ENCODE results near the gene IKZF1. TPM values are rescaled to one million over a fixed set of nuclear protein-coding genes. Genes with fewer than 3 reads are reported as not detected.

The IKZF1 gene
- total RNA-seq, 1 donor from 2014 or later, result 1.1 TPM

DNA sequence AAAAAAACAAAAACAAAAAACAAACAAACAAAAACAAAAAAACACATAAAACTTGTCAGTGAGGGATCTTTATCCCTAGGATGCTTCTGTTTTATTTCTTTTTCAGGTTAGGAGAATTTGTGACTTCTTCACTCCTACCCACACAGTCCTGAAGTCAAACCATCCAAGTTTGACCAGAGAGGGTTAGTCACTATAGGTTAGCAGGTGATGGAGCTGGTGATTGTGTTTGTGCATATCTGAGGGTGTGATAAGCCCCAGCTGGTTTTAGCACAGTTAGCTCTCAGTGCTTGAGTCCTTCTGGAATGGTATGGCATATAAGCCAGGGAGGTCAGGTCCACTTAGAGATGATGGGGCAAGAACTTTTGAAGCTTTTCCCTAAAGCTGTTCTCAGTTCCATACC is 11.8 kb upstream of the IKZF1 start:
- Mint-ChIP-seq H3K4me3 (ENCODE audit: unreplicated experiment) (no peak overlapping the region), H3K4me1 (ENCODE audit: low read depth, unreplicated experiment) (no peaks in the 10 kb centered on the region), H3K36me3 (ENCODE audit: unreplicated experiment) (no peaks in the 10 kb centered on the region), H3K27me3 (ENCODE audit: unreplicated experiment) (no peaks in the 10 kb centered on the region), H3K9me3 (ENCODE audit: unreplicated experiment) (no peaks in the 10 kb centered on the region), H3K27ac (ENCODE audit: unreplicated experiment) (no peak overlapping the region)
- no peak for TF ChIP-seq CTCF (IDR thresholded peaks at IDR 0.05; ENCODE audit: partially characterized antibody, unreplicated experiment)
- no peak for DNase-seq

DNA sequence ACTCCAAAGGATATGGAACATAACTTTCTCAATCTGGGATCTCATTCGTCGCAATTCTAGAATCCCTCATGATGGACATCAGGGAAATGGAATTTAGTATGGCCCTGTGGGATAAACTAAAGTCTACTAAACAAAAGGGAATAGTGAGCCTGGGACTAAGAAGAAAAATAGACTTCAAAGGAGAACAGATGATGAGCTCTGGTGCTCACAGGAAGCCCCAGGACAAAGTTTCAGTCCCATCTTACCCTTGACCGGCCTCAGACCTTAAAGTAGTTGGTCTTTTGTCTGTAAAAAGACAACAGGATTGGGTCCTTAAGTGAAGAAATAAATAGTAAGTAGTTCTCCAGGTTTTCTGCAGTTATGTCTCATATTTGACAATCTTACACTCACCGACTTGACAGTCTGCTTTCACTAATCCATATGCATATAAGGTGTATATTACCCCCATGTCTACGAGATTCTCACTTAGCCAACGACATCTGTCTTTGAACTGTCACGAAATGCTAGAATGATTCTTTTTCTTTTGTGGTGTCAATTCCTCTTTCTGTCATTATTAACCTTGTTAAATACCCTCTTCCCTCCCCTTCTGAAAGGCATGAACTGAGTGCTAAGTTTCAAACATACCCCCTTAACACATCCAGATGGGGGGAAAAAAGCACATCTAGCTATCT is 10.9 kb upstream of the IKZF1 start:
- Mint-ChIP-seq H3K9me3 (ENCODE audit: unreplicated experiment) (no peaks in the 10 kb centered on the region), H3K27ac (ENCODE audit: unreplicated experiment) (no peak overlapping the region), H3K4me3 (ENCODE audit: unreplicated experiment) (no peak overlapping the region), H3K27me3 (ENCODE audit: unreplicated experiment) (no peaks in the 10 kb centered on the region), H3K36me3 (ENCODE audit: unreplicated experiment) (no peaks in the 10 kb centered on the region), H3K4me1 (ENCODE audit: low read depth, unreplicated experiment) (no peaks in the 10 kb centered on the region)
- no peak for DNase-seq
- TF ChIP-seq CTCF (IDR thresholded peaks at IDR 0.05; ENCODE audit: partially characterized antibody, unreplicated experiment), result no peak

DNA sequence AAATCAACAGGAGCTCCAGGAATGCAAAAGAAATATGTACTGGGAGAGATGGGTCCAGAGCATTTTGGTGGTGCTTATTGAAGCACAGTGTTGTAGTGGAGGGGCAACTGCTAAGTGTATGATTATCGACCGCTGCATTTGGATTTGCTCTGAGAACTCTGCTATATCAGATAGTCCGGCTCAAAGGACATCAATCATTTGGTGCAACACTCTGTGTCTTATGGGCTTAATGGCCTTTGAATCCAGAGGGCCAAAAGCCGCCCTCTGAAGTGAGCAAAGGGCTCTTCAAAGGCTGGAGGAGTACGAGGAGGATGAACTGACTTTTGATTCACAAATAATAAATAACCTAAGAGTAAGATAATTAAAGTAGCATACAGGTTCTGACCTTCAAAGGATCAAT is 9.4 kb upstream of the IKZF1 start:
- TF ChIP-seq CTCF (IDR thresholded peaks at IDR 0.05; ENCODE audit: partially characterized antibody, unreplicated experiment), result no peak
- H3K4me3 Mint-ChIP-seq (ENCODE audit: unreplicated experiment), result no peak overlapping the region
- H3K36me3 Mint-ChIP-seq (ENCODE audit: unreplicated experiment), result no peaks in the 10 kb centered on the region
- no peaks in the 10 kb centered on the region for H3K27me3 Mint-ChIP-seq (ENCODE audit: unreplicated experiment)
- no peaks in the 10 kb centered on the region for H3K9me3 Mint-ChIP-seq (ENCODE audit: unreplicated experiment)
- no peak for DNase-seq
- no peaks in the 10 kb centered on the region for H3K4me1 Mint-ChIP-seq (ENCODE audit: low read depth, unreplicated experiment)
- no peak overlapping the region for H3K27ac Mint-ChIP-seq (ENCODE audit: unreplicated experiment)

- Mint-ChIP-seq H3K4me3 (ENCODE audit: unreplicated experiment) (no peak overlapping the region), H3K27me3 (ENCODE audit: unreplicated experiment) (no peaks in the 10 kb centered on the region), H3K4me1 (ENCODE audit: low read depth, unreplicated experiment) (no peaks in the 10 kb centered on the region), H3K36me3 (ENCODE audit: unreplicated experiment) (no peaks in the 10 kb centered on the region), H3K27ac (ENCODE audit: unreplicated experiment) (no peak overlapping the region), H3K9me3 (ENCODE audit: unreplicated experiment) (no peaks in the 10 kb centered on the region)
- no peak for TF ChIP-seq CTCF (IDR thresholded peaks at IDR 0.05; ENCODE audit: partially characterized antibody, unreplicated experiment)
- DNase-seq, result no peak
These were observed 7.7 kb upstream of the IKZF1 start for GRCh38 chr7:50296799-50297198.

GRCh38 chr7:50298811-50299562 is 5.5 kb upstream of the IKZF1 start:
- Mint-ChIP-seq H3K4me1 (ENCODE audit: low read depth, unreplicated experiment) (no peaks in the 10 kb centered on the region), H3K4me3 (ENCODE audit: unreplicated experiment) (no peak overlapping the region), H3K36me3 (ENCODE audit: unreplicated experiment) (no peaks in the 10 kb centered on the region), H3K27me3 (ENCODE audit: unreplicated experiment) (peaks cover 10% of the 10 kb centered on the region), H3K9me3 (ENCODE audit: unreplicated experiment) (peaks cover 2% of the 10 kb centered on the region), H3K27ac (ENCODE audit: unreplicated experiment) (no peak overlapping the region)
- no peak for DNase-seq
- TF ChIP-seq CTCF (IDR thresholded peaks at IDR 0.05; ENCODE audit: partially characterized antibody, unreplicated experiment), result no peak
